OCI-LY7 (cell line): ENCODE measurements around the gene H2BK1.

Experiments used
- CTCF ChIP-seq: fragments of 200-600 bp; sonication (generic); conservative IDR thresholded peaks from 2 replicates; pipeline ENCODE4 v1.5.1; 2014; ENCODE audit warnings: mild to moderate bottlenecking, antibody characterized with exemption, low read length, moderate library complexity, mixed read lengths
- EZH2phosphoT487 ChIP-seq: fragments of 200-600 bp; sonication (generic); IDR thresholded peaks from 2 replicates; pipeline ENCODE4 v1.6.1; 2018; ENCODE audit warnings: low read depth, borderline replicate concordance, mild to moderate bottlenecking, mixed run types, antibody characterized with exemption, low read length, moderate library complexity, mixed read lengths

DNA sequence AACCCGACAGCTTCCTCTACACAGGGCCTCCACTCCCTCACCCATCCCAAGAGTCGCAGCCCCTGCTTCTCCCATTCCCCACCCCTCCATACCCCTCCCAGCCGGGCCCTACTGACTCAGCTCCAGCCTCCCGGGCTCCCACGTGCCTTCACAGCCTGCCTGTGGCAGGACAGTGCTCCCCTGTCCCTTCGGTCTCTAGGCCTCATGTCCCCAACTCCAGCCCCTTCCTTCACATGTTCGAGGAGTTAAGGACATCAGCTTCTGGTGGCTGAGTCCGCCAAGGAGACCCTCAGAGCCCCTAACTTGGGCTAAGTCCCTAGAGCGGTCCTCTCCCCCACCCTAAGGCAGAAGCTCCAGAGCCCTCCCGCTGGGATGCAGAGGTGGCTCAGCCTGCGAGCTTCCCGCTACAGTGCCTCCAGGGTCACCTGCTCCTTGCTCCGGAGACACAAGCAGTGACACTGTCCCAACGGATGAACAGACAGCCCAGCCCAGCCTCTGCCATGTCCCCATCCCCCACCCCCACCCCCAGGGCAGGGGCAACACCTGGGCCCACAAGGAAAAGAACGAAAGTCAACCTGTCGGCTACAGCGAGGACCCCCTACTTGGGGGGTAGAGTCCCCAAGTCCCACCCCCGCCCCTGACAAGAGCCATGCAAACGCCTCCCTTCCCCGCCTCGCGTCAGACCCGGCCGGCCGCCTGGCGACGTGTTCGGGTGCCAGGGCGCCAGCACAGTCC is 37.5 kb upstream of the H2BK1 start:
- TF ChIP-seq CTCF (no peak), EZH2phosphoT487 (no peak)
